Caco-2 (cell line): Measurements from ENCODE around the gene FHOD1. TPM values are rescaled to one million over a fixed set of nuclear protein-coding genes. Genes with fewer than 3 reads are reported as not detected.
A peak's percentile ranks its signal among the peaks of the same experiment; 100 is the strongest.

Source experiments
- BruUV-seq: library from RNA; stranded (reverse); fragments of 400-500 nt; replicated peaks from 2 replicates; lab custom pipeline; 2021; lab: Mats Ljungman, UMichigan
- CTCF ChIA-PET: fragments of 300-600 bp; sonication (Branson Sonifier 250); formaldehyde crosslinking; loops from one replicate; lab custom pipeline; 2022; ENCODE audit warnings: antibody characterized with exemption; lab: Charles Lee
- POLR2A ChIA-PET: fragments of 300-600 bp; sonication (Branson Sonifier 250); formaldehyde crosslinking; loops from one replicate; lab custom pipeline; 2022; ENCODE audit warnings: antibody characterized with exemption; lab: Charles Lee
- DNase-seq, 2 experiments: peaks; one replicate each; pipeline versions ENCODE4 v3.0.0 to v3.0.0-alpha.2; 2020 to 2022
- H3K27me3 ChIP-seq: replicated peaks from 2 replicates; pipeline ENCODE4 v1.6.0; 2011; ENCODE audit warnings: low read length; ENCODE audit not compliant: control insufficient read depth, insufficient read depth
- H3K36me3 ChIP-seq: 2 replicates; pipeline ENCODE4 v1.5.1; 2011; ENCODE audit warnings: low read length; ENCODE audit not compliant: control insufficient read depth, insufficient read depth
- H3K4me1 ChIP-seq: fragments of 250-450 bp; sonication (Bioruptor Pico); 2 replicates; pipeline ENCODE4 v1.5.1; 2020; ENCODE audit warnings: mild to moderate bottlenecking
- H3K4me3 ChIP-seq: 2 replicates; pipeline ENCODE4 v1.5.1; 2011; ENCODE audit warnings: low read depth, mild to moderate bottlenecking, control low read depth, low read length
- H3K9me3 ChIP-seq: fragments of 250-450 bp; sonication (Bioruptor Pico); 2 replicates; pipeline ENCODE4 v1.5.1; 2020; ENCODE audit warnings: mild to moderate bottlenecking, moderate library complexity
- H3K27ac Mint-ChIP-seq: one replicate; pipeline ENCODE4 v1.8.0; 2022; ENCODE audit warnings: mixed read lengths; ENCODE audit not compliant: unreplicated experiment
- H3K27me3 Mint-ChIP-seq: one replicate; pipeline ENCODE4 v1.8.0; 2022; ENCODE audit warnings: mixed read lengths; ENCODE audit not compliant: insufficient read depth, unreplicated experiment
- H3K36me3 Mint-ChIP-seq: one replicate; pipeline ENCODE4 v1.8.0; 2022; ENCODE audit warnings: mild to moderate bottlenecking, mixed read lengths; ENCODE audit not compliant: insufficient read depth, unreplicated experiment
- H3K4me1 Mint-ChIP-seq: one replicate; pipeline ENCODE4 v1.8.0; 2022; ENCODE audit warnings: low read depth, mixed read lengths; ENCODE audit not compliant: unreplicated experiment
- H3K4me3 Mint-ChIP-seq: one replicate; pipeline ENCODE4 v1.8.0; 2022; ENCODE audit warnings: mild to moderate bottlenecking, moderate library complexity, mixed read lengths; ENCODE audit not compliant: unreplicated experiment
- H3K9me3 Mint-ChIP-seq: one replicate; pipeline ENCODE4 v1.8.0; 2022; ENCODE audit warnings: mixed read lengths; ENCODE audit not compliant: unreplicated experiment
- CTCF ChIP-seq, 2 experiments: fragments of 200-600 bp in 1 of 2; IDR thresholded peaks; 1 replicate in 1 of 2; 2 replicates in 1 of 2; pipeline versions ENCODE4 v1.5.1 to v1.8.0; 2011 to 2022; ENCODE audit warnings: antibody characterized with exemption in 1 of 2, control low read depth in 1 of 2, inconsistent platforms in 1 of 2, low read depth in 1 of 2, low read length in 1 of 2, mild to moderate bottlenecking in 1 of 2, moderate library complexity in 1 of 2; ENCODE audit not compliant: insufficient read depth in 1 of 2, severe bottlenecking in 1 of 2, unreplicated experiment in 1 of 2
- intact Hi-C: fragments of 100-400 bp; cut with micrococcal nuclease; formaldehyde crosslinking; loops from one replicate; pipeline ENCODE4 v1.10.0; 2022; ENCODE audit not compliant: unreplicated experiment
- total RNA-seq: library from RNA; stranded (reverse); gene quantifications from 2 replicates; pipeline ENCODE4 v1.2.3, GENCODE V29; 2022

The FHOD1 gene
- total RNA-seq, 1 experiment from 2014 or later: 69.0 TPM

- H3K4me1 Mint-ChIP-seq: peaks cover 48% of the 10 kb centered on the region
- peak; percentile 93 to 94 for DNase-seq
- H3K4me1 ChIP-seq: peaks cover 36% of the 10 kb centered on the region
- H3K9me3 Mint-ChIP-seq: no peaks in the 10 kb centered on the region
- no peaks in the 10 kb centered on the region for H3K9me3 ChIP-seq
- peak overlapping the region; percentile 95 for H3K4me3 Mint-ChIP-seq
- H3K27me3 Mint-ChIP-seq: peaks cover 18% of the 10 kb centered on the region
- H3K27ac Mint-ChIP-seq: peak overlapping the region; percentile 87
- peaks cover 36% of the 10 kb centered on the region for H3K36me3 Mint-ChIP-seq
- ChIA-PET CTCF (interaction anchor here (0.6 to 4.2 kb wide), 35 partner anchors 12 to 746 kb away, joined by 3 to 51 read pairs (median 4); partner anchors contain the start of genes CES3, E2F4, ELMO3 and GFOD2), POLR2A (interaction anchor here (0.6 to 3.5 kb wide), 23 partner anchors 8 to 950 kb away, joined by 3 to 55 read pairs (median 4); partner anchors contain the start of genes ATP6V0D1, ELMO3, HSD11B2 and NOL3)
- H3K27me3 ChIP-seq: peaks cover 6% of the 10 kb centered on the region
- H3K36me3 ChIP-seq: no peaks in the 10 kb centered on the region
- peak overlapping the region; percentile 72 for H3K4me3 ChIP-seq
- no TSS peak for BruUV-seq
- TF ChIP-seq CTCF (IDR thresholded peaks at IDR 0.05; ENCODE audit: insufficient read depth in 1 of 2, low read depth in 1 of 2, low read length in 1 of 2, severe bottlenecking in 1 of 2, unreplicated experiment in 1 of 2): peak; percentile 50 to 68
- intact Hi-C loops: loop anchor here (1.0 to 2.0 kb wide), 2 partner anchors 19 to 53 kb away; partner anchors contain the start of genes E2F4 and TMEM208
These were observed 1.1 kb downstream of the FHOD1 start for GRCh38 chr16:67246081-67246755.

GRCh38 chr16:67245674-67246080 is 1.6 kb downstream of the FHOD1 start:
- Mint-ChIP-seq H3K27ac (peak overlapping the region; percentile 87), H3K4me3 (peak overlapping the region; percentile 95), H3K9me3 (no peaks in the 10 kb centered on the region), H3K36me3 (peaks cover 36% of the 10 kb centered on the region), H3K4me1 (peaks cover 51% of the 10 kb centered on the region), H3K27me3 (peaks cover 18% of the 10 kb centered on the region)
- DNase-seq: no peak
- Histone ChIP-seq H3K4me1 (peaks cover 42% of the 10 kb centered on the region), H3K9me3 (no peaks in the 10 kb centered on the region), H3K4me3 (peak overlapping the region; percentile 72), H3K27me3 (peaks cover 6% of the 10 kb centered on the region), H3K36me3 (no peaks in the 10 kb centered on the region)
- BruUV-seq: no TSS peak
- ChIA-PET CTCF (interaction anchor here (0.6 to 4.2 kb wide), 11 partner anchors 12 to 696 kb away, joined by 3 to 51 read pairs (median 7); partner anchors contain the start of genes E2F4, ELMO3 and HSD11B2), POLR2A (interaction anchor here (0.9 to 3.5 kb wide), 5 partner anchors 17 to 75 kb away, joined by 3 to 55 read pairs (median 7); partner anchors contain the start of genes ELMO3, NOL3 and TMEM208)
- intact Hi-C loops: loop anchor here (1.0 to 2.0 kb wide), 2 partner anchors 18 to 53 kb away; partner anchors contain the start of genes E2F4 and TMEM208
- no peak for TF ChIP-seq CTCF (IDR thresholded peaks at IDR 0.05; ENCODE audit: insufficient read depth in 1 of 2, low read depth in 1 of 2, low read length in 1 of 2, severe bottlenecking in 1 of 2, unreplicated experiment in 1 of 2)

- intact Hi-C loops: no loop called here
- TF ChIP-seq CTCF (IDR thresholded peaks at IDR 0.05; ENCODE audit: insufficient read depth in 1 of 2, low read depth in 1 of 2, low read length in 1 of 2, severe bottlenecking in 1 of 2, unreplicated experiment in 1 of 2): no peak
- ChIA-PET CTCF (interaction anchor here (0.7 to 4.2 kb wide), 2 partner anchors 30 to 47 kb away, joined by 5 to 24 read pairs; partner anchors contain the start of gene ELMO3), POLR2A (interaction anchor here (3.5 kb wide), 1 partner anchor 18 kb away, joined by 55 read pairs; the partner anchor contains the start of gene TMEM208)
- DNase-seq: no peak
- Mint-ChIP-seq H3K4me3 (peak overlapping the region; percentile 95), H3K27ac (peak overlapping the region; percentile 87), H3K27me3 (peaks cover 16% of the 10 kb centered on the region), H3K9me3 (no peaks in the 10 kb centered on the region), H3K36me3 (peaks cover 36% of the 10 kb centered on the region), H3K4me1 (peaks cover 51% of the 10 kb centered on the region)
- Histone ChIP-seq H3K9me3 (no peaks in the 10 kb centered on the region), H3K4me3 (peak overlapping the region; percentile 72), H3K4me1 (peaks cover 46% of the 10 kb centered on the region), H3K36me3 (no peaks in the 10 kb centered on the region), H3K27me3 (peaks cover 5% of the 10 kb centered on the region)
- TSS peak; percentile 54 for BruUV-seq
These were observed 2.1 kb downstream of the FHOD1 start for GRCh38 chr16:67245186-67245585.
